ENCODE data around the gene PRDM10.

PRDM10 gene

GRCh38 chr11:129973809-129974208, 28.8 kb downstream of the PRDM10 start:
- TF ChIP-seq TAF1 (IDR thresholded peaks at IDR 0.05; ENCODE audit: borderline replicate concordance, insufficient read depth, low read length) (no peak), FOXP2 (optimal IDR thresholded peaks at IDR 0.05; ENCODE audit: borderline replicate concordance, extremely low read depth, extremely low read length, insufficient read depth) (no peak), REST (IDR thresholded peaks at IDR 0.05; ENCODE audit: insufficient read depth in 1 of 2, low read depth in 2 of 2, low read length in 2 of 2) (no peak), SIN3A (IDR thresholded peaks at IDR 0.05; ENCODE audit: borderline replicate concordance, insufficient read depth, low read length) (no peak), POLR2AphosphoS5 (IDR thresholded peaks at IDR 0.05; ENCODE audit: low read depth, low read length) (no peak)

- TF ChIP-seq POLR2AphosphoS5 (IDR thresholded peaks at IDR 0.05; ENCODE audit: low read depth, low read length) (no peak), TAF1 (IDR thresholded peaks at IDR 0.05; ENCODE audit: borderline replicate concordance, insufficient read depth, low read length) (no peak), SIN3A (IDR thresholded peaks at IDR 0.05; ENCODE audit: borderline replicate concordance, insufficient read depth, low read length) (no peak), REST (IDR thresholded peaks at IDR 0.05; ENCODE audit: insufficient read depth in 1 of 2, low read depth in 2 of 2, low read length in 2 of 2) (no peak), FOXP2 (optimal IDR thresholded peaks at IDR 0.05; ENCODE audit: borderline replicate concordance, extremely low read depth, extremely low read length, insufficient read depth) (no peak)
Measured at GRCh38 chr11:129973068-129973467, 29.6 kb downstream of the PRDM10 start.

GRCh38 chr11:129972611-129973010, 30.0 kb downstream of the PRDM10 start:
- TF ChIP-seq TAF1 (IDR thresholded peaks at IDR 0.05; ENCODE audit: borderline replicate concordance, insufficient read depth, low read length) (no peak), FOXP2 (optimal IDR thresholded peaks at IDR 0.05; ENCODE audit: borderline replicate concordance, extremely low read depth, extremely low read length, insufficient read depth) (no peak), POLR2AphosphoS5 (IDR thresholded peaks at IDR 0.05; ENCODE audit: low read depth, low read length) (no peak), SIN3A (IDR thresholded peaks at IDR 0.05; ENCODE audit: borderline replicate concordance, insufficient read depth, low read length) (no peak), REST (IDR thresholded peaks at IDR 0.05; ENCODE audit: insufficient read depth in 1 of 2, low read depth in 2 of 2, low read length in 2 of 2) (no peak)

GRCh38 chr11:129969920-129970319, 32.7 kb downstream of the PRDM10 start:
- TF ChIP-seq POLR2AphosphoS5 (IDR thresholded peaks at IDR 0.05; ENCODE audit: low read depth, low read length) (no peak), TAF1 (IDR thresholded peaks at IDR 0.05; ENCODE audit: borderline replicate concordance, insufficient read depth, low read length) (no peak), FOXP2 (optimal IDR thresholded peaks at IDR 0.05; ENCODE audit: borderline replicate concordance, extremely low read depth, extremely low read length, insufficient read depth) (no peak), SIN3A (IDR thresholded peaks at IDR 0.05; ENCODE audit: borderline replicate concordance, insufficient read depth, low read length) (no peak), REST (IDR thresholded peaks at IDR 0.05; ENCODE audit: insufficient read depth in 1 of 2, low read depth in 2 of 2, low read length in 2 of 2) (no peak)
